GM12873 (cell line): Measurements from ENCODE around the gene DUSP2.

Source experiments
- TF ChIP-seq, protein P1 (sequence below): IDR thresholded peaks from 2 replicates; pipeline ENCODE4 v1.5.1; 2012; ENCODE audit warnings: low read depth, mild to moderate bottlenecking, moderate library complexity, low read length, control low read depth; ENCODE audit not compliant: insufficient read depth; ENCODE audit errors: missing control alignments

Gene DUSP2

DNA sequence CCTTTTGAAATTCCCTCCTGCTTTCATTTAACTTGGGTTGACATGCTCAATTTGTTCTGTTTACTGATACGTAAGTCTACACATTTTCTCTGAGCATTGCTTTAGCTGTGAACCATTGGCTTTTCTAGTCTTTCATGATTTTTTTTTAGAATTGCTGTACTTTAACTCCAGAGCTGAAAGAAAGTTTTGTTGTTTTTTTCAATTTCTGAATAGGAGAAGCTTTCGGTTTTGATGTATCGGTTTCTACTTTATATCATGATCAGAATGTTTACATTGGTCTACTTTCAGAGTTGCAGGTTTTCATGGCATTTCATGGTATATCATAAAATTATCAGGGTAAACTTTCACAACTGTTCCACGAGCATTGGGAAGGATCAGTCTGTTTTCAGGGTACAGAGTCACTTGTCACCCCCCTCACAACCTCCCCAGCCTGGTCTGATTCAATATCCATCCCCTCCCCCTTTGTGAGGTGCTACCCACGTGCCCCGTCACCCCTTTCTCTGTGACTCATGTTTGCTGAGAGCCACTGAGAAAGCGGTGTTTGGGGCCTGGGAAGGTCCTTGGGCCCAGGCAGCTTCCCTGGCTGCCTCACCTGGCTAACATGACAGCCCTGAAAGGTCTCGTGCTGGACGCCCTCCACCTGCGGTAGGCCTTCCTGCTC lies 14.0 kb downstream of the DUSP2 start:
- TF ChIP-seq, protein P1, sequence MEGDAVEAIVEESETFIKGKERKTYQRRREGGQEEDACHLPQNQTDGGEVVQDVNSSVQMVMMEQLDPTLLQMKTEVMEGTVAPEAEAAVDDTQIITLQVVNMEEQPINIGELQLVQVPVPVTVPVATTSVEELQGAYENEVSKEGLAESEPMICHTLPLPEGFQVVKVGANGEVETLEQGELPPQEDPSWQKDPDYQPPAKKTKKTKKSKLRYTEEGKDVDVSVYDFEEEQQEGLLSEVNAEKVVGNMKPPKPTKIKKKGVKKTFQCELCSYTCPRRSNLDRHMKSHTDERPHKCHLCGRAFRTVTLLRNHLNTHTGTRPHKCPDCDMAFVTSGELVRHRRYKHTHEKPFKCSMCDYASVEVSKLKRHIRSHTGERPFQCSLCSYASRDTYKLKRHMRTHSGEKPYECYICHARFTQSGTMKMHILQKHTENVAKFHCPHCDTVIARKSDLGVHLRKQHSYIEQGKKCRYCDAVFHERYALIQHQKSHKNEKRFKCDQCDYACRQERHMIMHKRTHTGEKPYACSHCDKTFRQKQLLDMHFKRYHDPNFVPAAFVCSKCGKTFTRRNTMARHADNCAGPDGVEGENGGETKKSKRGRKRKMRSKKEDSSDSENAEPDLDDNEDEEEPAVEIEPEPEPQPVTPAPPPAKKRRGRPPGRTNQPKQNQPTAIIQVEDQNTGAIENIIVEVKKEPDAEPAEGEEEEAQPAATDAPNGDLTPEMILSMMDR = no peak

DNA sequence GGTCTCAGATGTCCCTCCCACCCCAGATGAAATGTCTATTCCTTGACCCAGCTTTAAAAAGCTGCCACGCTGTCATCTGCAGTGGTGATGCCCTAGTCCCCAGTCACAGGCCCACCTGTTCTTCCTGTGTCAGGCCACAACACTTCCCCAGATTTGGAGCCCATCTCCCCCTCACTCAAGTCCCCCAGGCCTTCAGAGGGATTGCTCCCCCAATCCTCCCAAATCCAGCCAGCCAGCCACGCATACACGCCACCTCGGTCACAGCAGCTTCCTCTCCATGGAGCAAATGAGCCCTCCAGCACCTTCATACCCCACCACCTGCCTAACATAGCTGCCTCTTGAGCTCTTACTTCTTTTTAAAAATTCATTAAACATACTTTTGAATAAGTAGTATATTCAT lies 14.8 kb downstream of the DUSP2 start:
- TF ChIP-seq, protein P1 = no peak

DNA sequence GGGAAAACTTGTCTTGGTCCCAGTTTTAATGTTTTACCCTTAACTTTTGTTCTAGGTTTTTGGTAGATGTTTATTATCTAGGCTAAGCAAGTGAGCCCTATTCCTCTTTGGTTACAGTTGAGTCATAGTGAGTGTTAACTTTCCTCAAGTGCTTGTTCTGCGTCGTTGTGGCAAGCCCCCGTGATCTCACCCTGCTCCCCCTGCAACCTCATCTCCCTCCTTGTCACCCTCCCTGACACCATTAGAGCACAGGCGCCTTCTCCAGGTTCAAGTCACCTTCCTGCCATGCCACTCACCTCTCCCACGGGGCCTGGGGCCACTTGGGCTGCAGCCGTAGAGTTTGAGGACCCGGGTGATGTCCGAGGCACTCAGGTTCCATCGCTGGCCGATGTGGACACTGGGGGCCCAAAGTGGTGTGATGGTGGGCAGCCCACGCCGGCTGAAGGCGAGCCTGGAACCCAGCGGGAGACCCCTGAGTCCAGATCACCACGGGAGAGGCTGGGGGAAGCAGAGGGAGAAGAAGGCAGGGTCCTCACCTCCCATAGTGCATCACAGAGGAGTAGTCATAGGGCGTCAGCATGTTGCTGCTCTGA lies 15.6 kb downstream of the DUSP2 start:
- TF ChIP-seq, protein P1 = no peak

DNA sequence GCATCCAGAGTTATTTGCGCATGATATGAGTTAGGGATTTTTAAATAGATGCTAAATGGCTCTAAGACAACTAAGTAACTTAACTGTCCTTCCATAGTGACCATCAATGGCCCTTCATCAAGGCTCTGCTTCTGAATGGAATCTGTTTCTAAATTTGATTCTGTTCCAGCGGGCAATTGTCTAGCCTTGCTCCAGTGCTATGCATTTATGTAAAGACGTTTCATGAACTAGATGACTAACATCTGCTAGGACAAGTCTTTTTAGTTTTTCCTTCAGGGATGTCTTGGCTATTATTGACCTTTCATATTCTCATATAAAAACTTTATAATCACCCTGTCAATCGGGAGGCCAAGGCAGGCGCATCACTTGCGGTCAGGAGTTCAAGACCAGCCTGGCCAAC lies 16.8 kb downstream of the DUSP2 start:
- TF ChIP-seq, protein P1 = no peak

DNA sequence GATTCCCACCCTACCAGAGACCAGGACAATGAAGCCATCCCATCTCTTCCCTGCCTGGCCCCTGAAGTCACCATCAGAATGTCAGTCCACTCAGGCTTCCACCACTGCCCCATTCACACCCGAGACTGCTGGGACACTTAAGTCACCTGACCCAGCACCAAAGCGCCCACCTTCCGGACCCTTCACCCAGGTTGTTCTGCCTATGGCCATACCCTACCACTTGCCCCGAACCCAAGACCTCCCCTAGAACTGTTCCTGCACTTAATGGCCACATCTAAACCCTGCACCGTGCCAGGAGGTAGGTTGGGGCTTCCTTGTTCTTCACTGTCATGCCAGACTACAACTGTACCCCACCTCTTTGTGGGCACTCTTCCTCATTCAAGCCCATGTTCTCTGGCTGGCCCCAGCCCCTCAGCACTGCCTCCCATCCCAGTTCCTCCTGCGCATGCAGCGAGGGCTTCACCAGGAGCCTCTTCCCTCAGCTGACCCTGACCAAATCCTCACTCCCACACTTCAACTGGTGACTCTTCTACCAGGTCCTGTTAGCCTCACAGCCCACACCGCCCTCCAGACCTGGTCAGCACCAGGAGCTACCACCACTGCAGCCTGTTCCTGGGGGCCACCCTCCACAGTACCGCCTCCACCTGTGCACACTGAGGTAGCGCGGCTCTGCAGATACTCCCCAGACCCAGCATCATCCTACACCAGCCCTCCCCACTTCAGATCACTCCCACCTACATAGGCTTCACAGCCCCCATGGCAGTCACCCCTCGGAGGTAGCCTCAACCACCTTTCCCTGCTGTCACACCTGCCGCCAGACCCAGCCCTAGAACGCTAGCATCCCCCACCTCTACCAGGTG lies 20.6 kb downstream of the DUSP2 start:
- TF ChIP-seq, protein P1 = no peak

DNA sequence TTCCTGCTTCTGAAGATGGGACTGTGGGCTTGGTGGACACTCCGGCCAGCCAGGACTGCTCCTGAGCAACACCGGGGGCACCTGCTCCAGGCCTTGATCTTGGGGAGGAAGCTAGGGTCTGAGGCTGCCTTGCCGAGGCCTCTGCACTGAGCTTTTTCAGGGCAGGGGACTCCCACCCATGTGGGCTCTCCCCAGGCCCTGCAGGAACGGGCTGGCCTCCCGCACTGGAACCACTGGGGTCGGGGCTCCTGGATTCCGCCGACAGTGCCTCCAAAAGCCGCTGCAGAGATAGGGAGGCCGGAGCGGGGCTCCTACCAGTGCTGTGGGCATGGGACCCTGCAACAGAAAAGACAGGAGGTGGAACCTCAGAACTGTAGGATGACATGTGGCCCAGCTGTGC lies 21.3 kb downstream of the DUSP2 start:
- TF ChIP-seq, protein P1 = no peak

DNA sequence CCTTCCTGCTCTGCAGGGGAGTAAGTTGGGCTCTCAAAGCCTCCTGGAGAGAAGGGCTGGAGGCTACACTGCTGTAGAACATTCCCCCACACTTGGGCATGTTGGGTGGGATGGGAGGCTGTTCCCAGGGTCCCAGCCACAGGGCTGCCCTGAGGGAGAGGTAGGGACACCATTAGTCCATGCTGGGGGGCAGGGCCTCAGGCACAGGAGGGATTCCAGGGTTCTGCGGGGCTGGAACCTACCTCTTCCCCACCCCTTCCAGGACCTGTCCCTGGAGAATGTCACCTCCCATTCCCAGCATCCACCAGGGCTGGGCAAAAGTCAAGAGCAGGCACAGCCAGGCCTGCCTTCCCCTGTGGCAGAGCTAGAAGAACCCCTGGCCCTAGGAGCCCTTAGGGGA lies 21.9 kb downstream of the DUSP2 start:
- TF ChIP-seq, protein P1 = no peak
